Measurements from ENCODE around the gene EPHB4. TPM values are rescaled to one million over a fixed set of nuclear protein-coding genes. Genes with fewer than 3 reads are reported as not detected.
"Not testable (repeated sequence)": the region's sequence is repeated elsewhere in the genome, so short reads cannot be mapped to it uniquely, and the experiment has no call there.

EPHB4 gene
- total RNA-seq, 4 donors from 2014 or later: 26.2 to 92.4 (median 59.0) TPM

DNA sequence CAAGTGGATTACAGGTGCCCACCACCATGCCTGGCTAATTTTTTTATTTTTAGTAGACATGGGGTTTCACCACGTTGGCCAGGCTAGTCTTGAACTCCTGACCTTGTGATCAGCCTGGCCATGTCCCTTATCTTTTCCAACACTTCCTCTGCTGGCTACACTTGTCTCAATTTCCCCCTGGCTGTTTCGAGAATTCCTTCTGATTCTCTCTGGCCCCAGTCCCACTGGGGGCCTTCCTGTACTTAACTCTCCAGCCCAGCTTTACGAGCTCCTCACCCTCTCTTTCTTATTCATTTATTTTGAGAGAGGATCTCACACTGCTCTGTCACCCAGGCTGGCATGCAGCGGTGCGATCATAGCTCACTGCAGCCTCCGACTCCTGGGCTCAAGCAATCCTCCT lies 8.5 kb downstream of the EPHB4 start:
- WGBS: 89% methylated on average over 6 of the region's 6 CpGs
- H3K36me3 ChIP-seq: peaks cover 40 to 99% (median 96%) of the 10 kb centered on the region in 4 donors
- no peak overlapping the region for H3K4me3 ChIP-seq
- no peaks in the 10 kb centered on the region for H3K27me3 ChIP-seq
- no peak for DNase-seq (ENCODE audit: extremely low spot score)
- no peaks in the 10 kb centered on the region for H3K9me3 ChIP-seq
- H3K4me1 ChIP-seq: peaks cover 2 to 12% (median 7%) of the 10 kb centered on the region in 4 donors
- TF ChIP-seq EP300 (IDR thresholded peaks at IDR 0.05) (no peak), POLR2AphosphoS5 (IDR thresholded peaks at IDR 0.05) (no peak), POLR2A (IDR thresholded peaks at IDR 0.05; ENCODE audit: low read depth) (no peak)
- TF ChIP-seq, protein P1, sequence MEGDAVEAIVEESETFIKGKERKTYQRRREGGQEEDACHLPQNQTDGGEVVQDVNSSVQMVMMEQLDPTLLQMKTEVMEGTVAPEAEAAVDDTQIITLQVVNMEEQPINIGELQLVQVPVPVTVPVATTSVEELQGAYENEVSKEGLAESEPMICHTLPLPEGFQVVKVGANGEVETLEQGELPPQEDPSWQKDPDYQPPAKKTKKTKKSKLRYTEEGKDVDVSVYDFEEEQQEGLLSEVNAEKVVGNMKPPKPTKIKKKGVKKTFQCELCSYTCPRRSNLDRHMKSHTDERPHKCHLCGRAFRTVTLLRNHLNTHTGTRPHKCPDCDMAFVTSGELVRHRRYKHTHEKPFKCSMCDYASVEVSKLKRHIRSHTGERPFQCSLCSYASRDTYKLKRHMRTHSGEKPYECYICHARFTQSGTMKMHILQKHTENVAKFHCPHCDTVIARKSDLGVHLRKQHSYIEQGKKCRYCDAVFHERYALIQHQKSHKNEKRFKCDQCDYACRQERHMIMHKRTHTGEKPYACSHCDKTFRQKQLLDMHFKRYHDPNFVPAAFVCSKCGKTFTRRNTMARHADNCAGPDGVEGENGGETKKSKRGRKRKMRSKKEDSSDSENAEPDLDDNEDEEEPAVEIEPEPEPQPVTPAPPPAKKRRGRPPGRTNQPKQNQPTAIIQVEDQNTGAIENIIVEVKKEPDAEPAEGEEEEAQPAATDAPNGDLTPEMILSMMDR (IDR thresholded peaks at IDR 0.05): no peak
- intact Hi-C loops (cut with DNase I): no loop called here
- H3K27ac ChIP-seq (replicated peaks in 1 of 4): no peak overlapping the region

DNA sequence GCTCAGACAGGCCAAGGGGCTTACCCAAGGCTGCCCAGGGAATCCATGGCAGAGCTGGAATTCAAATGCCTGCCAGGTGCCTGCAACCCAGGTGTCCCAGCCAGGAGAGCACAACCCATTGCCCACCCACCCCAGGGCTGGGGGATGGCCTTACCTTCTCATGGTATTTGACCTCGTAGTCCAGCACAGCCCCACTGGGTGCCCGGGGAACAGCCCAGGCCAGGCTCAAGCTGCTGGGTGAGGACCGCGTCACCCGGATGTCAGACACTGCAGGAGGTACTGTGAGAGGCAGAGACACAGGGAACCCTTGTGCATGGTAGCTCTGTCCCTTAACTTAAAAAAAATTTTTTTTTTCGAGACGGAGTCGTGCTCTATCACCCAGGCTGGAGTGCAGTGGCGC lies 9.0 kb downstream of the EPHB4 start:
- DNase-seq (ENCODE audit: extremely low spot score): no peak
- 99% methylated on average over 7 of the region's 9 CpGs for WGBS
- Histone ChIP-seq H3K27ac (replicated peaks in 1 of 4) (no peak overlapping the region), H3K36me3 (peaks cover 44 to 99% (median 96%) of the 10 kb centered on the region in 4 donors), H3K4me1 (peaks cover 0 to 8% (median 3%) of the 10 kb centered on the region in 4 donors), H3K9me3 (no peaks in the 10 kb centered on the region), H3K27me3 (no peaks in the 10 kb centered on the region), H3K4me3 (no peak overlapping the region)
- intact Hi-C loops (cut with DNase I): no loop called here
- TF ChIP-seq POLR2A (IDR thresholded peaks at IDR 0.05; ENCODE audit: low read depth) (no peak), POLR2AphosphoS5 (IDR thresholded peaks at IDR 0.05) (no peak), EP300 (IDR thresholded peaks at IDR 0.05) (no peak)
- TF ChIP-seq, protein P1 (IDR thresholded peaks at IDR 0.05): no peak

DNA sequence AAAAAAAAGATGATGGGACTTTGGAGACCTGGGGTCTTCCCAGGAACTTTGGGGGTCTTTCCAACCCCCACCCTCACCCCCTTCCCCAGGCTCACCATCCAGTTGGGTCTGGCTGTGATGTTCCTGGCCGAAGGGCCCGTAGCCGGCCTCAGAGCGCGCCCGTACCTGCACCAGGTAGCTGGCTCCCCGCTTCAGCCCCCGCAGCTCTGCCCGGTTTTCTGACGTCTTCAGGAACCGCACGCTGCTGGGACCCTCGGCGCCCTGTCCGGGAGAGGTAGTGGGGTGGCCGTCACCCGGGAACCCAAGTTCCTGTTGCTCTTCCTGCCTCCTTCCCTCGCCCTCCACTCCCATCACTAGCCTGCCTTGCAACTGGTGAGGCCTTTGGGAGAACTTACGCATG lies 10.2 kb downstream of the EPHB4 start:
- WGBS: 97% methylated on average over 19 of the region's 19 CpGs

DNA sequence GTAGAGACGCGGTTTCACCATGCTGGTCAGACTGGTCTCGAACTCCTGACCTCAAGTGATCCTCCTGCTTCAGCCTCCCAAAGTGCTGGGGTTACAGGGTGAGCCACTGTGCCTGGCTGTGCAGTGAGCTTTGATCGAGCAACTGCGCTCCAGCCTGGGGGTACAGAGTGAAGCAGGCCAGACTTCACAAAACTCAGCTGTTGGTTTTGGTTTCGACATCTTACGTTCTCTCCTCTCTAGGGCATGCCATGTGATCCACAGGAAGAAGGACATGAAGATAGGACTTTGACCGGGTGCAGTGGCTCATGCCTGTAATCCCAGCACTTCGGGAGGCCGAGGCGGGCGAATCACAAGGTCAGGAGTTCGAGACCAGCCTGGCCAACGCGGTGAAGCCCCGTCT lies 10.8 kb downstream of the EPHB4 start:
- H3K4me3 ChIP-seq; intact Hi-C loops (cut with DNase I); H3K27me3 ChIP-seq; H3K4me1 ChIP-seq; H3K27ac ChIP-seq (replicated peaks in 1 of 4); H3K9me3 ChIP-seq; DNase-seq (ENCODE audit: extremely low spot score): not testable (repeated sequence)
- 92% methylated on average over 16 of the region's 16 CpGs for WGBS
- peaks cover 61 to 99% (median 96%) of the 10 kb centered on the region in 4 donors for H3K36me3 ChIP-seq

More for the DNA sequence above, 10.2 kb downstream of the EPHB4 start:
- Histone ChIP-seq H3K9me3 (no peaks in the 10 kb centered on the region), H3K36me3 (peaks cover 55 to 99% (median 96%) of the 10 kb centered on the region in 4 donors), H3K4me3 (no peak overlapping the region), H3K4me1 (no peaks in the 10 kb centered on the region), H3K27ac (replicated peaks in 1 of 4) (no peak overlapping the region), H3K27me3 (no peaks in the 10 kb centered on the region)
- intact Hi-C loops (cut with DNase I): no loop called here
- no peak for DNase-seq (ENCODE audit: extremely low spot score)
- TF ChIP-seq EP300 (IDR thresholded peaks at IDR 0.05): no peak

DNA sequence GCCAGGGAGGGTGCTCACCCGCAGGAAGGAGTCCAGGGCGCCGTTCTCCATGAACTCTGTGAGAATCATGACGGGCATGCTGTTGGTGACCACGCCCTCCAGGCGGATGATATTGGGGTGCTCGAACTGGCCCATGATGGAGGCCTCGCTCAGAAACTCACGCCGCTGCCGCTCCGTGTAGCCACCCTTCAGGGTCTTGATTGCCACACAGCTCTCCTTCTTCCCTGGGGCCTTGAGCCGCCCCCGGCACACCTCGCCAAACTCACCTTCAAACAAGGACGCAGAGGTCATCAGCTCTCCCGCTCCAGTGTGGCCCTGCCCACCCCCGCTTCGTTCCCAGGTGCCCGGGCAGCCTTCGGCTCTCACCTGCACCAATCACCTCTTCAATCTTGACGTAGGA lies 14.6 kb downstream of the EPHB4 start:
- no peak for TF ChIP-seq POLR2AphosphoS5 (IDR thresholded peaks at IDR 0.05)
- TF ChIP-seq POLR2A (IDR thresholded peaks at IDR 0.05; ENCODE audit: low read depth): no peak
- no peak for TF ChIP-seq EP300 (IDR thresholded peaks at IDR 0.05)
- TF ChIP-seq, protein P1 (IDR thresholded peaks at IDR 0.05): no peak
- DNase-seq (ENCODE audit: extremely low spot score): no peak
- Histone ChIP-seq H3K27me3 (no peaks in the 10 kb centered on the region), H3K4me1 (peaks cover 0 to 12% (median 9%) of the 10 kb centered on the region in 4 donors), H3K4me3 (no peak overlapping the region), H3K27ac (replicated peaks in 1 of 4) (no peak overlapping the region), H3K36me3 (peaks cover 57 to 99% (median 93%) of the 10 kb centered on the region in 4 donors), H3K9me3 (no peaks in the 10 kb centered on the region)
- 89% methylated on average over 11 of the region's 22 CpGs for WGBS
- intact Hi-C loops (cut with DNase I): no loop called here

DNA sequence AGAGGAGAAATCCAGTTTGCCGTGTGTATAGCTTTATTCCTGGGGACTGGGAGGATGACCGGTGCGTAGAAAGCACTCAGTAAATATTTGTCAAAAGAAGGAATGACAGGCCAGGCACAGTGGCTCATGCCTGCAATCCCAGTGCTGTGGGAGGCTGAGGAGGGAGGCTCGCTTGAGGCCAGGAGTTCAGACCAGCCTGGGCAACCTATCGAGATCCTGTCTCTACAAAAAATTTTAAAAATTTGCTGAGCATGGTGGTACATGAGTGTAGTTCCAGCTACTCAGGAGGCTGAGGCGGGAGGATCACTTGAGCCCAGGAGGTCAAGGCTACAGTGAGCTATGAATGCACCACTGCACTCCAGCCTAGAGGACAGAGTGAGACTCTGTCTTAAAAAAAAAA lies 15.8 kb downstream of the EPHB4 start:
- no peak overlapping the region for H3K27ac ChIP-seq (replicated peaks in 1 of 4)
- no peak overlapping the region for H3K4me3 ChIP-seq
- 91% methylated on average over 6 of the region's 6 CpGs for WGBS
- no peaks in the 10 kb centered on the region for H3K9me3 ChIP-seq
- peaks cover 57 to 100% (median 95%) of the 10 kb centered on the region in 4 donors for H3K36me3 ChIP-seq
- peaks cover 0 to 12% (median 9%) of the 10 kb centered on the region in 4 donors for H3K4me1 ChIP-seq
- no peaks in the 10 kb centered on the region for H3K27me3 ChIP-seq
- intact Hi-C loops (cut with DNase I): no loop called here
- no peak for DNase-seq (ENCODE audit: extremely low spot score)
- TF ChIP-seq POLR2A (IDR thresholded peaks at IDR 0.05; ENCODE audit: low read depth) (no peak), POLR2AphosphoS5 (IDR thresholded peaks at IDR 0.05) (no peak), EP300 (IDR thresholded peaks at IDR 0.05) (no peak)
- TF ChIP-seq, protein P1 (IDR thresholded peaks at IDR 0.05): no peak

Measured in esophagus muscularis mucosa (tissue), 4 donors.